Vagina (tissue), 2 donors: ENCODE measurements around the gene STXBP4.

Experiments used
- POLR2A ChIP-seq, 2 donors: fragments of 450-650 bp; IDR thresholded peaks; one replicate each; pipeline ENCODE4 v1.6.1; 2017; ENCODE audit warnings: antibody characterized with exemption in 2 of 2, mild to moderate bottlenecking in 2 of 2, moderate library complexity in 2 of 2
- POLR2AphosphoS5 ChIP-seq, 2 donors: sonication (generic); formaldehyde crosslinking; IDR thresholded peaks; one replicate each; pipeline ENCODE4 v1.9.0; 2017; ENCODE audit warnings: antibody characterized with exemption in 2 of 2, mild to moderate bottlenecking in 2 of 2, low read depth in 1 of 2; ENCODE audit not compliant: insufficient read depth in 1 of 2
- TF ChIP-seq, protein P1 (sequence below), 3 experiments: fragments of 450-650 bp in 2 of 3; fragments of 200-600 bp in 1 of 3; sonication (generic) in 1 of 3; IDR thresholded peaks; one replicate each; pipeline ENCODE4 v1.5.1; 2017 to 2019; ENCODE audit warnings: antibody characterized with exemption in 3 of 3, mild to moderate bottlenecking in 2 of 3, moderate library complexity in 2 of 3

DNA sequence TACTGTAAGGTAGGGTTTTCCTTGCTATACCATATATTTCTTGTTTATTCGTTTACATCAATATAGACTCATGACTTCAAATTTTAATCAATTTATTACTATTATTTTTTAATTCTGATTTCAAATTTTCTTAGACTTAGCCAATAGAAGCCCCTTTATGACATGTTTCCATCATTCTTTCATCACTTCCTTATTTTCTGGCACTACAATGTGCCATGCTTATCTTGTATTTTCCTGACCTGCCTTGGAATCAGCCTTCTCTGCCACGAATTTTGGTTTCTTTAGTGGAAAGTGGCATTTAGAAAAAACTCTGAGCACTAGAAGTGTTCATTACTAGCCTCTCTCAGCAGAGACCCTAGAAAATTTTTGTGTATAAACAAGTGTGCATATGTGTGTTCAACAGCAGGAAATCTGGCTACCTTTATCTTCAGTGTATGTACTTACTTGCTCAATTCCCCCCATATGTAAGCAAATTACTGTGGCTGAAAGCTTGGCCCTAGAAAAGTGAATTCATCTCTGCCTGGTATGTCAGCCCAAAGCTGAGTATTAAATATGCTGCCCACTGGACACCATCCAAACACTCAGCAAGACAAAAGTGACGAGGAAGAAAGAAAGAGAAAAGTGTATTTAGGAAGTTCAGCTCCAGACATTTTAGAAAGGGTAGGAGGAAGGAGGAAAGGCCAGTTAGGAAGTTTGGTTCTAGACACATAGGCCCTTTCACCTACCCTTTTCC lies 4.0 kb downstream of the STXBP4 start:
- TF ChIP-seq, protein P1, sequence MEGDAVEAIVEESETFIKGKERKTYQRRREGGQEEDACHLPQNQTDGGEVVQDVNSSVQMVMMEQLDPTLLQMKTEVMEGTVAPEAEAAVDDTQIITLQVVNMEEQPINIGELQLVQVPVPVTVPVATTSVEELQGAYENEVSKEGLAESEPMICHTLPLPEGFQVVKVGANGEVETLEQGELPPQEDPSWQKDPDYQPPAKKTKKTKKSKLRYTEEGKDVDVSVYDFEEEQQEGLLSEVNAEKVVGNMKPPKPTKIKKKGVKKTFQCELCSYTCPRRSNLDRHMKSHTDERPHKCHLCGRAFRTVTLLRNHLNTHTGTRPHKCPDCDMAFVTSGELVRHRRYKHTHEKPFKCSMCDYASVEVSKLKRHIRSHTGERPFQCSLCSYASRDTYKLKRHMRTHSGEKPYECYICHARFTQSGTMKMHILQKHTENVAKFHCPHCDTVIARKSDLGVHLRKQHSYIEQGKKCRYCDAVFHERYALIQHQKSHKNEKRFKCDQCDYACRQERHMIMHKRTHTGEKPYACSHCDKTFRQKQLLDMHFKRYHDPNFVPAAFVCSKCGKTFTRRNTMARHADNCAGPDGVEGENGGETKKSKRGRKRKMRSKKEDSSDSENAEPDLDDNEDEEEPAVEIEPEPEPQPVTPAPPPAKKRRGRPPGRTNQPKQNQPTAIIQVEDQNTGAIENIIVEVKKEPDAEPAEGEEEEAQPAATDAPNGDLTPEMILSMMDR (IDR thresholded peaks at IDR 0.05), result no peak
- TF ChIP-seq POLR2A (IDR thresholded peaks at IDR 0.05) (no peak), POLR2AphosphoS5 (IDR thresholded peaks at IDR 0.05; ENCODE audit: insufficient read depth in 1 of 2, low read depth in 1 of 2) (no peak)
